CD14-positive monocyte (primary cell): ENCODE measurements around the gene SYTL3. TPM values are rescaled to one million over a fixed set of nuclear protein-coding genes. Genes with fewer than 3 reads are reported as not detected.

ENCODE experiments used
- DNase-seq, 3 donors: peaks; one replicate each; pipeline ENCODE4 v3.0.0-alpha.2; 2011 to 2022
- H2AFZ ChIP-seq: 2 replicates; pipeline ENCODE4 v1.6.0; 2012; ENCODE audit warnings: mild to moderate bottlenecking, low read depth, low read length, inconsistent platforms; ENCODE audit not compliant: insufficient read depth, poor library complexity, severe bottlenecking
- H3K27ac ChIP-seq, 2 donors: 1 replicate in 1 of 2; 2 replicates in 1 of 2; pipeline ENCODE4 v1.5.1; 2012 to 2013; ENCODE audit warnings: low read length in 2 of 2, control low read depth in 1 of 2, inconsistent platforms in 1 of 2, low read depth in 1 of 2, mild to moderate bottlenecking in 1 of 2
- H3K27me3 ChIP-seq, 2 donors: one replicate each; pipeline versions ENCODE4 v1.6.0 to v1.6.1; 2011 to 2013; ENCODE audit warnings: low read length in 2 of 2; ENCODE audit not compliant: control insufficient read depth in 2 of 2, insufficient read depth in 2 of 2
- H3K36me3 ChIP-seq, 2 donors: replicated peaks in 1 of 2; 1 replicate in 1 of 2; 2 replicates in 1 of 2; pipeline versions ENCODE4 v1.5.1 to v1.6.1; 2012 to 2013; ENCODE audit warnings: low read length in 2 of 2, control low read depth in 1 of 2, inconsistent platforms in 1 of 2, mild to moderate bottlenecking in 1 of 2; ENCODE audit not compliant: insufficient read depth in 2 of 2, control insufficient read depth in 1 of 2
- H3K4me1 ChIP-seq, 2 donors: 1 replicate in 1 of 2; 2 replicates in 1 of 2; pipeline versions ENCODE4 v1.5.1 to v1.6.1; 2012 to 2013; ENCODE audit warnings: low read length in 2 of 2, control low read depth in 1 of 2, inconsistent platforms in 1 of 2, mild to moderate bottlenecking in 1 of 2, moderate library complexity in 1 of 2; ENCODE audit not compliant: insufficient read depth in 2 of 2, control insufficient read depth in 1 of 2
- H3K4me2 ChIP-seq: replicated peaks from 2 replicates; pipeline ENCODE3; 2012; ENCODE audit warnings: low read length, moderate library complexity, mild to moderate bottlenecking; ENCODE audit not compliant: poor library complexity, severe bottlenecking; ENCODE audit errors: extremely low read depth
- H3K4me3 ChIP-seq, 3 experiments: fragments of 200-600 bp in 1 of 3; sonication (generic) in 1 of 3; replicated peaks in 1 of 3; 1 replicate in 2 of 3; 2 replicates in 1 of 3; pipeline ENCODE4 v1.5.1; 2011 to 2013; ENCODE audit warnings: low read length in 3 of 3, mild to moderate bottlenecking in 3 of 3, control low read depth in 2 of 3, low read depth in 2 of 3, inconsistent platforms in 1 of 3, moderate library complexity in 1 of 3
- H3K79me2 ChIP-seq: 2 replicates; pipeline ENCODE4 v1.6.0; 2012; ENCODE audit warnings: mild to moderate bottlenecking, control low read depth, inconsistent platforms, low read length, moderate library complexity; ENCODE audit not compliant: insufficient read depth
- H3K9ac ChIP-seq: 2 replicates; pipeline ENCODE4 v1.6.0; 2017; ENCODE audit warnings: low read length, mild to moderate bottlenecking; ENCODE audit not compliant: insufficient read depth, poor library complexity, severe bottlenecking
- H3K9me3 ChIP-seq, 2 donors: replicated peaks in 1 of 2; 1 replicate in 1 of 2; 2 replicates in 1 of 2; pipeline versions ENCODE4 v1.5.1 to v1.6.1; 2012 to 2013; ENCODE audit warnings: low read length in 2 of 2, control low read depth in 1 of 2; ENCODE audit not compliant: control insufficient read depth in 1 of 2, insufficient read depth in 1 of 2
- H4K20me1 ChIP-seq: 2 replicates; pipeline ENCODE4 v1.6.0; 2012; ENCODE audit warnings: mild to moderate bottlenecking, low read length, control low read depth, moderate library complexity; ENCODE audit not compliant: insufficient read depth
- H3K27ac Mint-ChIP-seq, 7 donors: one replicate each; pipeline ENCODE4 v1.8.0; 2020; ENCODE audit warnings: mild to moderate bottlenecking in 7 of 7, mixed read lengths in 7 of 7, moderate library complexity in 6 of 7, inconsistent platforms in 2 of 7
- H3K27me3 Mint-ChIP-seq, 3 donors: one replicate each; pipeline ENCODE4 v1.8.0; 2021 to 2022; ENCODE audit warnings: low read depth in 3 of 3, mild to moderate bottlenecking in 3 of 3, mixed read lengths in 3 of 3, moderate library complexity in 3 of 3, inconsistent platforms in 1 of 3
- H3K36me3 Mint-ChIP-seq, 2 donors: one replicate each; pipeline ENCODE4 v1.8.0; 2020; ENCODE audit warnings: mixed read lengths in 2 of 2, inconsistent platforms in 1 of 2, mild to moderate bottlenecking in 1 of 2
- H3K4me1 Mint-ChIP-seq: one replicate; pipeline ENCODE4 v1.8.0; 2020; ENCODE audit warnings: mild to moderate bottlenecking, mixed read lengths
- H3K4me3 Mint-ChIP-seq, 2 donors: one replicate each; pipeline ENCODE4 v1.8.0; 2020; ENCODE audit warnings: mild to moderate bottlenecking in 2 of 2, mixed read lengths in 2 of 2, moderate library complexity in 1 of 2
- H3K9me3 Mint-ChIP-seq, 7 donors: one replicate each; pipeline ENCODE4 v1.8.0; 2020 to 2022; ENCODE audit warnings: mixed read lengths in 7 of 7, mild to moderate bottlenecking in 6 of 7, moderate library complexity in 6 of 7, inconsistent platforms in 2 of 7
- CTCF ChIP-seq: fragments of 200-600 bp; IDR thresholded peaks from one replicate; pipeline ENCODE4 v1.8.0; 2022; ENCODE audit warnings: antibody characterized with exemption, mild to moderate bottlenecking
- WGBS: methylation state at CpG from one replicate; pipeline ENCODE4 v1.1.5; 2013; ENCODE audit warnings: missing lambda C conversion rate; ENCODE audit not compliant: insufficient coverage; 5-methylcytosine and 5-hydroxymethylcytosine counted together
- intact Hi-C, 2 donors: fragments of 100-400 bp; cut with micrococcal nuclease; formaldehyde crosslinking; loops; one replicate each; pipeline versions ENCODE4 v1.15.0 to v1.15.1; 2023
- polyA plus RNA-seq, 3 donors: library from polyadenylated mRNA; depleted of rRNA in 1 of 3; unstranded in 2 of 3; stranded (reverse) in 1 of 3; fragments of 300-500 nt in 2 of 3; fragments of >200 nt in 1 of 3; fragmentation: Illumina TruSeq in 2 of 3; gene quantifications; 1 replicate in 2 of 3; 2 replicates in 1 of 3; pipeline ENCODE4 v1.2.3, GENCODE V29; 2012 to 2021

Gene SYTL3
- polyA plus RNA-seq, 3 donors: 14.6 to 18.7 (median 14.8) TPM

- Histone ChIP-seq H3K36me3 (peaks cover 1 to 39% of the 10 kb centered on the region in 2 donors), H3K4me3 (no peak overlapping the region), H3K27ac (no peak overlapping the region), H3K4me1 (peaks cover 9 to 10% of the 10 kb centered on the region in 2 donors), H3K9me3 (no peaks in the 10 kb centered on the region), H3K9ac (no peak overlapping the region), H3K4me2 (no peak overlapping the region), H3K79me2 (no peaks in the 10 kb centered on the region), H3K27me3 (no peaks in the 10 kb centered on the region), H2AFZ (no peak overlapping the region), H4K20me1 (peaks cover 12% of the 10 kb centered on the region)
- Mint-ChIP-seq H3K4me1 (peaks cover 17% of the 10 kb centered on the region), H3K36me3 (peaks cover 38 to 50% of the 10 kb centered on the region in 2 donors), H3K4me3 (no peak overlapping the region), H3K9me3 (no peaks in the 10 kb centered on the region), H3K27me3 (peaks cover 0 to 3% (median 0%) of the 10 kb centered on the region in 3 donors), H3K27ac (no peak overlapping the region)
- intact Hi-C loops: loop anchor here (5.0 to 10.0 kb wide), 3 partner anchors 39 to 427 kb away; no protein-coding TSS in a partner anchor
- TF ChIP-seq CTCF: no peak
- WGBS: 97% methylated on average over 9 of the region's 14 CpGs
- no peak for DNase-seq
Observed at GRCh38 chr6:158708239-158708638, 58.4 kb downstream of the SYTL3 start.

DNA sequence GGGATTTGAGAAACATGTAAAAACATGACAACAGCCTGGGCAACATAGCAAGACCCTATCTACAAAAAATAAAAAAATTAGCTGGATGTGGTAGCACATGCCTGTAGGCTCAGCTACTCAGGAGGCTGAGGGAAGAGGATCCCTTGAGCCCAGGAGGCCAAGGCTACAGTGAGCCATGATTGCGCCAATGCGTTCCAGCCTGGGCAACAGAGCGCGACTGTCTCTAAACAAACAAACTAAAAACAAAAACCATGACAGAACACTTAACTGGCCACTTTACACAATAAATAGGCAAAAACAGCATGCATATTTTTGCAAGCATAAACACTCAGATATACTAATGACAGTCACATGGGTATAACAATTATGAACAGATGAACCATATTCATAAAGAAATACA, 60.0 kb downstream of the SYTL3 start:
- H3K9me3 Mint-ChIP-seq: peaks cover 0 to 2% (median 0%) of the 10 kb centered on the region in 7 donors
- no peaks in the 10 kb centered on the region for H3K27me3 ChIP-seq
- H3K79me2 ChIP-seq: no peaks in the 10 kb centered on the region
- H3K4me1 Mint-ChIP-seq: peaks cover 9% of the 10 kb centered on the region
- 100% methylated on average over 4 of the region's 4 CpGs for WGBS
- no peak overlapping the region for H3K27ac ChIP-seq
- no peak overlapping the region for H3K9ac ChIP-seq
- H2AFZ ChIP-seq: no peak overlapping the region
- H3K4me2 ChIP-seq: no peak overlapping the region
- intact Hi-C loops: loop anchor here (5.0 to 10.0 kb wide), 4 partner anchors 37 to 425 kb away; no protein-coding TSS in a partner anchor
- no peak overlapping the region for H3K4me3 Mint-ChIP-seq
- H3K36me3 Mint-ChIP-seq: peaks cover 51 to 66% of the 10 kb centered on the region in 2 donors
- H3K27ac Mint-ChIP-seq: no peak overlapping the region
- H3K27me3 Mint-ChIP-seq: peaks cover 0 to 3% (median 0%) of the 10 kb centered on the region in 3 donors
- H3K9me3 ChIP-seq: no peaks in the 10 kb centered on the region
- H4K20me1 ChIP-seq: peaks cover 11% of the 10 kb centered on the region
- H3K4me1 ChIP-seq: peaks cover under 1 to 5% of the 10 kb centered on the region in 2 donors
- TF ChIP-seq CTCF: no peak
- no peak for DNase-seq
- H3K4me3 ChIP-seq: no peak overlapping the region
- H3K36me3 ChIP-seq: peaks cover 8 to 52% of the 10 kb centered on the region in 2 donors
